K562 treated with DMSO at 1 percent for 24 hours (cell line): ENCODE measurements around the gene CD59. TPM values are rescaled to one million over a fixed set of nuclear protein-coding genes. Genes with fewer than 3 reads are reported as not detected.

Source experiments
- total RNA-seq: library from RNA; unstranded; fragments of 300-600 nt; gene quantifications from 2 replicates; pipeline ENCODE4 v1.2.3, GENCODE V29; 2022; ENCODE audit warnings: low read depth; ENCODE audit not compliant: insufficient read depth

CD59 gene
- 151 and 164 TPM in 2 replicates for total RNA-seq

GRCh38 chr11:33736148-33736812 is at the start of gene CD59:
CD59 (minus strand) TSS chr11:33736423; CDS start chr11:33722445, 13,978 bp downstream.

GRCh38 chr11:33773987-33774735 is 37.9 kb upstream of the CD59 start, which contains the start of gene FBXO3:
FBXO3 (minus strand) TSS chr11:33774520; CDS start chr11:33774497, 23 bp downstream.

GRCh38 chr11:33700502-33701271 is 35.5 kb downstream of the CD59 start, which contains the start of gene C11orf91:
C11orf91 (minus strand) TSS chr11:33700826; CDS start chr11:33700740, 86 bp downstream.

Other genes with a start within 250 kb of the CD59 start
- not detected in 2 replicates for gene C11orf91, start 35.6 kb downstream of the CD59 start, total RNA-seq
- gene FBXO3, start 38.1 kb upstream of the CD59 start, total RNA-seq = 12.0 and 22.4 TPM in 2 replicates
- gene LMO2, start 155.7 kb upstream of the CD59 start, total RNA-seq = 23.3 and 25.0 TPM in 2 replicates